ENCODE measurements around the gene PLB1.
"Not testable (repeated sequence)": the region's sequence is repeated elsewhere in the genome, so short reads cannot be mapped to it uniquely, and the experiment has no call there.

PLB1 gene

GRCh38 chr2:28526527-28527132 lies 30.8 kb downstream of the PLB1 start:
- in situ Hi-C loops (cut with MboI; ENCODE audit: low sequenced_read_pairs) = loop anchor here (25.0 kb wide), 1 partner anchor 686 kb away; no protein-coding TSS in a partner anchor

- in situ Hi-C loops (cut with MboI; ENCODE audit: low sequenced_read_pairs) = loop anchor here (25.0 kb wide), 1 partner anchor 685 kb away; no protein-coding TSS in a partner anchor
Observed at GRCh38 chr2:28527196-28527595, 31.3 kb downstream of the PLB1 start.

DNA sequence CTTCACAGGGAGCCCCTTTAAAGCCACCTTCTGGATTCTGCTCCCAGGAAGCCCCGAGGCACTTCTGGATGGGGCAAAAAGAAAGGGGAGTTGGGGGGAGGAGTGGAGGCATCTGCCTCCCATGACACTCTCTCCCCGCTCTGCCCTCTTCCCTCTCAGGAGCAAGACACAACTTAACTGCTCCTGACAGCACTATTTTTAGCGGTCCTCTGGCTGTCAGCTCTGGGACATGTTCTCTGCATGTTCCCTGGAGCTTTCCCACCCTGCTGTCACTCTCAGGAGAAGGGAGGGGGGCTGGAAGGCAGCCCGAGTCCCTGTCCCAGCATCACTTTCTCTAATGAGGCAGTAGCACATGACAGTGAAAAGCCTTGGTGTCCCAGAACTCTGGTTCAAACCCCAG lies 32.3 kb downstream of the PLB1 start:
- in situ Hi-C loops (cut with MboI; ENCODE audit: low sequenced_read_pairs) = loop anchor here (25.0 kb wide), 1 partner anchor 684 kb away; no protein-coding TSS in a partner anchor

- in situ Hi-C loops (cut with MboI; ENCODE audit: low sequenced_read_pairs) = loop anchor here (25.0 kb wide), 1 partner anchor 682 kb away; no protein-coding TSS in a partner anchor
Observed at GRCh38 chr2:28530782-28531181, 34.9 kb downstream of the PLB1 start.

GRCh38 chr2:28532399-28532798 lies 36.5 kb downstream of the PLB1 start:
- in situ Hi-C loops (cut with MboI; ENCODE audit: low sequenced_read_pairs) = loop anchor here (25.0 kb wide), 1 partner anchor 680 kb away; no protein-coding TSS in a partner anchor

DNA sequence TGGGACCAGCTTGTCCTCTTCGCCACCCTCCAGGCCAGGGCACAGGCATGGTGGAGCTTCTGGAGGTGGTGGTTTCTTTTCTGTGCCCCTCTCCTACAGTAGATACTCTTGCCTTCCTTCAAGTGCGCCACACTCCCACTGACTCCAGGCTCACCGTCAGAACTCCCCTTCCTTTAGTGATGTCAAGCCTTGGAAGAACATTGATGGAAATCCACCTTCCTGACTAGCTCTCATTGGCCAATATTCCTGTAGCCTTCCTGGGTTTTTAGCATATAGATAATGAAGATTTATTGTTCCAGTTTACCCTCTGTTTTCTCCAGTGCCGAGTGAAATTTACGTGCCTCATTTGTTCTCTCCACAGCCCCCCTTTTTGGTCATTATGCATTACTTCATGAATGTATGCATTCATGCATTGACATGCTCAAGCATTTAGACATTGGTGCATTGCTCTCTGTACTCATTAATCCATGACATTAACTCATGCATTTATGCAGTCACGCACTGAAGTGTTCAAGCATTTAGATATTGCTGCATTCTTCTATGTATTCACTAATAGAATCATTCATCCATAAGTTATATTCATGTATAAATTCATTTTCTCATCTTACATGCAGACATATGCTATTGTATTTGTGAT lies 37.3 kb downstream of the PLB1 start:
- in situ Hi-C loops (cut with MboI; ENCODE audit: low sequenced_read_pairs) = loop anchor here (25.0 kb wide), 1 partner anchor 679 kb away; no protein-coding TSS in a partner anchor

- in situ Hi-C loops (cut with MboI; ENCODE audit: low sequenced_read_pairs) = loop anchor here (25.0 kb wide), 1 partner anchor 677 kb away; no protein-coding TSS in a partner anchor
Observed at GRCh38 chr2:28534817-28535216, 39.0 kb downstream of the PLB1 start.

- in situ Hi-C loops (cut with MboI; ENCODE audit: low sequenced_read_pairs) = loop anchor here (25.0 kb wide), 1 partner anchor 674 kb away; no protein-coding TSS in a partner anchor
Observed at GRCh38 chr2:28538134-28538533, 42.3 kb downstream of the PLB1 start.

- in situ Hi-C loops (cut with MboI; ENCODE audit: low sequenced_read_pairs) = loop anchor here (25.0 kb wide), 1 partner anchor 674 kb away; no protein-coding TSS in a partner anchor
Observed at GRCh38 chr2:28538652-28539051, 42.8 kb downstream of the PLB1 start.

DNA sequence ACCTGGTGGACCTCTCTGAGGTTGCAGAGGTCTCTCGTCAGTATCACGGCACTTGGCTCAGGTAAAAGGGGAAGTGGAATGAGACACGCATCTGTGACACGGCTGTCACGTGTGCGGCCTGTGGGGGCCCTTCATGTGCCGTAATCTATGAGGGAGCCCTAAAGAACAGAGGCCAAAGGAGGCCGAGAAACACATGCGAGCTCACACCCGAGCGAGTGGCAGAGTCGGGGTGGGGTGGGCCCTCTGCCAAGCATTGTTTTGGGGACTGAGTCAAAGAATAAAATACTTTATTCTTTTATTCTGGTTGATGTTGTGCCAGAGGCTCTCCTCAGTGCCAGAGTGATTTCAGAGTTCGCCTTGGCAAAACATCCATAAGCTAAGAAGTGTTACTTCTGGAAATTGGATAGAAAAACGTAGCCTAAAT lies 43.3 kb downstream of the PLB1 start:
- in situ Hi-C loops (cut with MboI; ENCODE audit: low sequenced_read_pairs) = loop anchor here (25.0 kb wide), 1 partner anchor 673 kb away; no protein-coding TSS in a partner anchor

DNA sequence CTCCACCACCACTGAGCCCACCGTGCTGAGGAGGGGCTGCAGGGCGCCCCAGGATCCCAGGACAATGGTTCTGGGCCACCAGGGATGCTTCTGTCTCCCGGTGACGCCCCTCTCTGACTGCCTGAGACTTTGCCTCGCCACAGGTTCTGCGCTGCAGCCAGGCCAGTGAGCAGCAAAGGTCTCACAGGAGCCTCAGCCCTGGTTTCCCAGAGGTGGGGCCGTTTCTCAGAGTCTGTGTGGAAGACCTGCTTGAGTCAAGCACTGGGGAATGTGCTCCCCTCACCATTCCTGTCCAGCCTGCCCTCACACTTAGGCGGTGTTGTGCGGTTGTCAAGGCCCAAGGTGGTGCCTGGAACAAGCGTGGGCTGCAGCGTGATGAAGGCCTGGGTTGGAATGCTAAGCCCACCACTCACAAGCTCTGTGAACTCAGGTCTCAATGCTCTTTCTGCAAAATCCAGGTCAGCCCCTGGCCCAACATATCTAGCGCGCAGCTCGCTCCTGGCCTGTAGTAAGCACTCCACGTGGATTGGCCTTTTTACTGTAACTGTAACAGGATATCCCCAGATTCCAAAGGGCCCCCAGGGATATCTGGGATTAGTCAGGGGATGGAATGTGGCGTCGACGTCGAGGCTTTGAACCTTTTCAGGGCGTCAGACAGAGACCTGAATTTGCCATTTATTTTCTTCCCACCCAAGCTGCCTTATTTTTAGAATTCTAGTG lies 47.6 kb downstream of the PLB1 start:
- in situ Hi-C loops (cut with MboI; ENCODE audit: low sequenced_read_pairs) = loop anchor here (25.0 kb wide), 1 partner anchor 669 kb away; no protein-coding TSS in a partner anchor

- in situ Hi-C loops (cut with MboI; ENCODE audit: low sequenced_read_pairs) = loop anchor here (25.0 kb wide), 1 partner anchor 668 kb away; no protein-coding TSS in a partner anchor
Observed at GRCh38 chr2:28544036-28544346, 48.1 kb downstream of the PLB1 start.

- in situ Hi-C loops (cut with MboI; ENCODE audit: low sequenced_read_pairs) = loop anchor here (25.0 kb wide), 1 partner anchor 668 kb away; no protein-coding TSS in a partner anchor
Observed at GRCh38 chr2:28544405-28544921, 48.6 kb downstream of the PLB1 start.

GRCh38 chr2:28544922-28545589 lies 49.2 kb downstream of the PLB1 start:
- in situ Hi-C loops (cut with MboI; ENCODE audit: low sequenced_read_pairs) = loop anchor here (25.0 kb wide), 1 partner anchor 667 kb away; no protein-coding TSS in a partner anchor

- in situ Hi-C loops (cut with MboI; ENCODE audit: low sequenced_read_pairs) = loop anchor here (25.0 kb wide), 1 partner anchor 667 kb away; no protein-coding TSS in a partner anchor
Observed at GRCh38 chr2:28545590-28546200, 49.8 kb downstream of the PLB1 start.

DNA sequence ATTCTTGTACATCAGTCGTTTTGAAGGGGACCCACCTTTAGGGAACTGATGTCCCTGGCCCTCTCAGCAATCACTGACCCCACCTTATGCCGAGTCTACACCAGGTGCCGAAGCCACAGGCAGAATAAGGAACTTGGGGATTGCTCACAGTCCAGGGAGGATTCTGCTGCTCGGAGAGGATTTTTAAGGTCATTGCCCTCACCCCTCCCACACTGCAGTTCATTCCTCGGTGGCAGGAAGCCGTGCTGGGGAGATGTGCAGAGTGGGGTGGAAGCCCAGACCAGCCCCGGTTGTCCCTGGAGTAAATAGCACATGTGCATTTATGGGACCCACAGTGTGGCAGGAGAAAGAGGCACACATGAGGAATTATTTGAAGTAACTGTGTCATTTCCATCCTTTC lies 50.4 kb downstream of the PLB1 start:
- in situ Hi-C loops (cut with MboI; ENCODE audit: low sequenced_read_pairs) = loop anchor here (25.0 kb wide), 1 partner anchor 666 kb away; no protein-coding TSS in a partner anchor

GRCh38 chr2:28547223-28547860 lies 51.5 kb downstream of the PLB1 start:
- in situ Hi-C loops (cut with MboI; ENCODE audit: low sequenced_read_pairs) = loop anchor here (25.0 kb wide), 1 partner anchor 665 kb away; no protein-coding TSS in a partner anchor

DNA sequence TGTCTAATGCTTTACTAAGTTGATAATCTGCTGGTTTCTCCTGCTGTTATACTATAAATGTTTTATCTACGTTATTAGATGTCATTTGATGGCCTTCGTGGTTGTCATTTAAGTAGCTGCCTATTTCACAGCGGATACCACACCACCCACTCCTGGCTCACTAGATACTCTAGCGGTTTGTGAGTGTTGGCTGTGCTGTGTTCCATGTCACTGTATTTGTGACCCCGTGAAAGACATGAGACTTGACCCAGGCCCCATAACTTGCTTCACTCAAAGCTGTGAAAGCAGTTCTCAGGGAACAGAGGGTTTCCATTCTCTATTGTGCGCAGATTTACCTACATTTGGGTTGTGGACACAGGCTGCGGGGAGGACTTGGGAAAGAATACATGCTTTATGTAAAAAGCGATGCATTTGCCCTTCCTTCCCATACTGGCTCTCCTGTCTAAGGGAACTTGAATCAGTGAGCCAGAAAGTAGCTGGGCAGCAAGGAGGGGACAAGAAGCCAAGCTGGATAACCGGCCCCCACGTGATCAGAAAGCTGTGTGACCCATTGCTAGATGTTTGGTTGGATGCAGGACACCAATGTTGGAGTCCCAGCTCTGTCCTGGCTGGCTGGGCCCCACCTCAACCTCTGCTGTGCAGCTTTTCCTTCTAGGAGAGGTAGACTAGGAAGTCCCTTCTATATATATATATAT lies 52.2 kb downstream of the PLB1 start:
- in situ Hi-C loops (cut with MboI; ENCODE audit: low sequenced_read_pairs) = loop anchor here (25.0 kb wide), 1 partner anchor 664 kb away; no protein-coding TSS in a partner anchor

DNA sequence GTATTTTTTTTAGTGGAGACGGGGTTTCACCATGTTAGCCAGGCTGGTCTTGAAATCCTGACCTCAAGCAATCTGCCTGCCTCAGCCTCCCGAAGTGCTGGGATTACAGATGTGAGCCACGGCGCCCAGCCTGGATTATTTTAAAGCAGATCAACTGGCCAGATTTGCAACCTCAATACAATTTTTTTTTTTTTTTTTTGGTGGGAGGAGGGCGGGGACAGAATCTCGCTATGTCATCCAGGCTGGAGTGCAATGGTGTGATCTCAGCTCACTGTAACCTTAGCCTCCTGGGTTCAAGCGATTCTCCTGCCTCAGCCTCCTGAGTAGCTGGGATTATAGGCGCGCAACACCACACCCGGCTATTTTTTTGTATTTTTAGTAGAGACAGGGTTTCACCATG lies 54.5 kb downstream of the PLB1 start:
- in situ Hi-C loops (cut with MboI; ENCODE audit: low sequenced_read_pairs) = not testable (repeated sequence)
